Measurements from ENCODE around the gene LRMDA. TPM values are rescaled to one million over a fixed set of nuclear protein-coding genes. Genes with fewer than 3 reads are reported as not detected.

The LRMDA gene
- total and polyA plus RNA-seq, 2 donors (not counting 1 experiment from before 2014, with no cell fraction given), result 0.12 TPM; not detected in 1

- Mint-ChIP-seq H3K27ac (no peak overlapping the region), H3K27me3 (no peaks in the 10 kb centered on the region), H3K4me3 (no peak overlapping the region), H3K9me3 (ENCODE audit: insufficient read depth) (no peaks in the 10 kb centered on the region), H3K4me1 (no peaks in the 10 kb centered on the region)
- Histone ChIP-seq H2AFZ (ENCODE audit: insufficient read depth, low read depth, low read length, poor library complexity, severe bottlenecking) (no peak overlapping the region), H3K27me3 (replicated peaks in 1 of 4; ENCODE audit: control extremely low read depth in 1 of 4, control insufficient read depth in 3 of 4, insufficient read depth in 4 of 4, low read length in 3 of 4) (no peaks in the 10 kb centered on the region), H3K27ac (ENCODE audit: low read length in 2 of 2) (no peak overlapping the region), H3K9ac (ENCODE audit: low read length) (no peak overlapping the region), H3K4me3 (ENCODE audit: control extremely low read depth in 1 of 5, extremely low read depth in 1 of 5, insufficient read depth in 1 of 5, low read depth in 2 of 5, low read length in 4 of 5) (no peak overlapping the region), H3K4me1 (ENCODE audit: control insufficient read depth in 2 of 2, insufficient read depth in 2 of 2, low read length in 2 of 2) (no peaks in the 10 kb centered on the region), H3K9me3 (ENCODE audit: control extremely low read depth in 1 of 3, control insufficient read depth in 2 of 3, insufficient read depth in 1 of 3, low read length in 2 of 3) (no peaks in the 10 kb centered on the region), H3K4me2 (replicated peaks; ENCODE audit: low read depth, low read length, poor library complexity, severe bottlenecking) (no peak overlapping the region), H3K36me3 (replicated peaks in 1 of 2; ENCODE audit: control extremely low read depth in 1 of 2, control insufficient read depth in 1 of 2, extremely low read depth in 1 of 2, insufficient read depth in 2 of 2, low read length in 1 of 2) (no peaks in the 10 kb centered on the region), H4K20me1 (ENCODE audit: control insufficient read depth, insufficient read depth, low read length, poor library complexity, severe bottlenecking) (no peaks in the 10 kb centered on the region), H3K79me2 (ENCODE audit: control insufficient read depth, insufficient read depth, low read length) (no peaks in the 10 kb centered on the region)
- DNase-seq (no peak), ATAC-seq (ENCODE audit: low read depth) (no peak)
- 88% methylated on average over 5 of the region's 9 CpGs for WGBS (ENCODE audit: insufficient coverage)
- CTCF ChIA-PET, result no interaction called here
- TF ChIP-seq CTCF (IDR thresholded peaks at IDR 0.05), result no peak
- TF ChIP-seq EZH2 (IDR thresholded peaks at IDR 0.05; ENCODE audit: borderline replicate concordance, insufficient read depth, low read depth, low read length, poor library complexity, severe bottlenecking), result no peak
- intact Hi-C loops (cut with micrococcal nuclease), result no loop called here
- POLR2A ChIA-PET, result no interaction called here
Measured at GRCh38 chr10:75883081-75884072, 452.0 kb downstream of the LRMDA start.

GRCh38 chr10:75884808-75885207, 453.4 kb downstream of the LRMDA start:
- ChIA-PET CTCF (no interaction called here), POLR2A (no interaction called here)
- Histone ChIP-seq H3K9me3 (ENCODE audit: control extremely low read depth in 1 of 3, control insufficient read depth in 2 of 3, insufficient read depth in 1 of 3, low read length in 2 of 3) (no peaks in the 10 kb centered on the region), H3K27ac (ENCODE audit: low read length in 2 of 2) (no peak overlapping the region), H3K79me2 (ENCODE audit: control insufficient read depth, insufficient read depth, low read length) (no peaks in the 10 kb centered on the region), H4K20me1 (ENCODE audit: control insufficient read depth, insufficient read depth, low read length, poor library complexity, severe bottlenecking) (no peaks in the 10 kb centered on the region), H3K4me1 (ENCODE audit: control insufficient read depth in 2 of 2, insufficient read depth in 2 of 2, low read length in 2 of 2) (no peaks in the 10 kb centered on the region), H3K9ac (ENCODE audit: low read length) (no peak overlapping the region), H3K4me3 (ENCODE audit: control extremely low read depth in 1 of 5, extremely low read depth in 1 of 5, insufficient read depth in 1 of 5, low read depth in 2 of 5, low read length in 4 of 5) (no peak overlapping the region), H3K4me2 (replicated peaks; ENCODE audit: low read depth, low read length, poor library complexity, severe bottlenecking) (no peak overlapping the region), H3K27me3 (replicated peaks in 1 of 4; ENCODE audit: control extremely low read depth in 1 of 4, control insufficient read depth in 3 of 4, insufficient read depth in 4 of 4, low read length in 3 of 4) (no peaks in the 10 kb centered on the region), H3K36me3 (replicated peaks in 1 of 2; ENCODE audit: control extremely low read depth in 1 of 2, control insufficient read depth in 1 of 2, extremely low read depth in 1 of 2, insufficient read depth in 2 of 2, low read length in 1 of 2) (no peaks in the 10 kb centered on the region), H2AFZ (ENCODE audit: insufficient read depth, low read depth, low read length, poor library complexity, severe bottlenecking) (no peak overlapping the region)
- intact Hi-C loops (cut with micrococcal nuclease), result no loop called here
- H3K4me3 Mint-ChIP-seq, result no peak overlapping the region
- no peaks in the 10 kb centered on the region for H3K4me1 Mint-ChIP-seq
- no peak overlapping the region for H3K27ac Mint-ChIP-seq
- no peaks in the 10 kb centered on the region for H3K9me3 Mint-ChIP-seq (ENCODE audit: insufficient read depth)
- DNase-seq (no peak), ATAC-seq (ENCODE audit: low read depth) (no peak)
- TF ChIP-seq EZH2 (IDR thresholded peaks at IDR 0.05; ENCODE audit: borderline replicate concordance, insufficient read depth, low read depth, low read length, poor library complexity, severe bottlenecking) (no peak), CTCF (IDR thresholded peaks at IDR 0.05) (no peak)
- 80% methylated on average over 5 of the region's 5 CpGs for WGBS (ENCODE audit: insufficient coverage)
- no peaks in the 10 kb centered on the region for H3K27me3 Mint-ChIP-seq
